ENCODE data around the gene OSBPL10. TPM values are rescaled to one million over a fixed set of nuclear protein-coding genes. Genes with fewer than 3 reads are reported as not detected.
A peak's percentile ranks its signal among the peaks of the same experiment; 100 is the strongest.

OSBPL10 gene
- total and polyA plus RNA-seq, 5 experiments from 2014 or later, result 0.03 to 11.2 (median 0.08) TPM

GRCh38 chr3:31616711-31617110 lies 364.4 kb downstream of the OSBPL10 start:
- DNase-seq (no peak), ATAC-seq (no peak)
- no peaks in the 10 kb centered on the region for H3K27me3 Mint-ChIP-seq
- POLR2A ChIA-PET, result no interaction called here
- no peaks in the 10 kb centered on the region for H3K9me3 Mint-ChIP-seq
- H3K4me1 Mint-ChIP-seq, result peaks cover 22 to 46% (median 40%) of the 10 kb centered on the region in 4 donors
- H3K36me3 Mint-ChIP-seq, result peaks cover 0 to 68% (median 42%) of the 10 kb centered on the region in 3 donors
- no peak overlapping the region for H3K27ac Mint-ChIP-seq
- no peak overlapping the region for H3K4me3 Mint-ChIP-seq

GRCh38 chr3:31615071-31615875 lies 365.8 kb downstream of the OSBPL10 start:
- POLR2A ChIA-PET, result no interaction called here
- Mint-ChIP-seq H3K4me3 (no peak overlapping the region), H3K27ac (peak overlapping the region in 2 of 10 donors; percentile 36 to 45), H3K4me1 (peaks cover 20 to 49% (median 44%) of the 10 kb centered on the region in 4 donors), H3K27me3 (no peaks in the 10 kb centered on the region), H3K36me3 (peaks cover 7 to 65% (median 39%) of the 10 kb centered on the region in 3 donors), H3K9me3 (peaks cover 0 to 2% (median 0%) of the 10 kb centered on the region in 9 donors)
- DNase-seq, result no peak
- ATAC-seq, result no peak

- Mint-ChIP-seq H3K4me1 (peaks cover 20 to 58% (median 47%) of the 10 kb centered on the region in 4 donors), H3K36me3 (peaks cover 7 to 63% (median 35%) of the 10 kb centered on the region in 3 donors), H3K9me3 (peaks cover 0 to 2% (median 0%) of the 10 kb centered on the region in 9 donors), H3K27ac (peak overlapping the region in 3 of 10 donors; percentile 20 to 45 (median 37)), H3K4me3 (no peak overlapping the region), H3K27me3 (no peaks in the 10 kb centered on the region)
- POLR2A ChIA-PET, result no interaction called here
- DNase-seq, result no peak
- no peak for ATAC-seq
These were observed 366.7 kb downstream of the OSBPL10 start for GRCh38 chr3:31614162-31614921.

GRCh38 chr3:31613654-31614053 lies 367.4 kb downstream of the OSBPL10 start:
- H3K36me3 Mint-ChIP-seq, result peaks cover 7 to 63% (median 38%) of the 10 kb centered on the region in 3 donors
- no peak for ATAC-seq
- peaks cover 0 to 2% (median 0%) of the 10 kb centered on the region in 9 donors for H3K9me3 Mint-ChIP-seq
- peak overlapping the region in 3 of 10 donors; percentile 20 to 49 (median 45) for H3K27ac Mint-ChIP-seq
- peak overlapping the region in 1 of 10 donors; percentile 33 for H3K4me3 Mint-ChIP-seq
- DNase-seq, result no peak
- H3K27me3 Mint-ChIP-seq, result no peaks in the 10 kb centered on the region
- H3K4me1 Mint-ChIP-seq, result peaks cover 21 to 65% (median 52%) of the 10 kb centered on the region in 4 donors
- POLR2A ChIA-PET, result no interaction called here

- peak overlapping the region in 3 of 10 donors; percentile 2 to 54 (median 45) for H3K27ac Mint-ChIP-seq
- peaks cover 7 to 63% (median 41%) of the 10 kb centered on the region in 3 donors for H3K36me3 Mint-ChIP-seq
- POLR2A ChIA-PET, result interaction anchor here (0.6 to 1.0 kb wide), 2 partner anchors 15 to 624 kb away, joined by 3 to 5 read pairs; no protein-coding TSS in a partner anchor
- peaks cover 24 to 69% (median 57%) of the 10 kb centered on the region in 4 donors for H3K4me1 Mint-ChIP-seq
- ATAC-seq, result no peak
- H3K4me3 Mint-ChIP-seq, result no peak overlapping the region
- no peaks in the 10 kb centered on the region for H3K27me3 Mint-ChIP-seq
- peaks cover 0 to 4% (median 0%) of the 10 kb centered on the region in 9 donors for H3K9me3 Mint-ChIP-seq
- DNase-seq, result no peak
These were observed 367.9 kb downstream of the OSBPL10 start for GRCh38 chr3:31613177-31613576.

Other genes with a start within 250 kb of the OSBPL10 start
- gene ZNF860, start 488 bp upstream of the OSBPL10 start, total RNA-seq, result 1 to 10 TPM; 1.1 to 2.1 TPM
- gene ZNF860, start 488 bp upstream of the OSBPL10 start, polyA plus RNA-seq, result not detected
- gene GPD1L, start 125.4 kb upstream of the OSBPL10 start, total RNA-seq, result 10 to 100 TPM; 16.6 to 20.5 TPM
- 10 to 100 TPM in 1 of 3 donors, 1 to 10 TPM in 2; 8.0 to 10.4 (median 10.0) TPM for gene GPD1L, start 125.4 kb upstream of the OSBPL10 start, polyA plus RNA-seq

All from naive thymus-derived CD8-positive, alpha-beta T cell (primary cell).